ENCODE measurements around the gene ASTN1. TPM values are rescaled to one million over a fixed set of nuclear protein-coding genes. Genes with fewer than 3 reads are reported as not detected.

The ASTN1 gene
- polyA plus RNA-seq, 1 of the 3 experiments (the other 2 are of a cell fraction) = 0.13 TPM

- ChIA-PET POLR2A (no interaction called here), CTCF (no interaction called here)
- H3K9me2 ChIP-seq = no peaks in the 10 kb centered on the region
- TF ChIP-seq USF2 (IDR thresholded peaks at IDR 0.05; ENCODE audit: borderline replicate concordance, low read depth, low read length) (no peak), FOXM1 (IDR thresholded peaks at IDR 0.05; ENCODE audit: low read depth) (no peak), SMC3 (IDR thresholded peaks at IDR 0.05; ENCODE audit: low read depth, low read length) (no peak), FOSL2 (IDR thresholded peaks at IDR 0.05; ENCODE audit: borderline replicate concordance, low read depth) (no peak), MEF2A (IDR thresholded peaks at IDR 0.05; ENCODE audit: borderline replicate concordance, low read depth) (no peak), YY1 (IDR thresholded peaks at IDR 0.05; ENCODE audit: low read depth) (no peak), ELF1 (IDR thresholded peaks at IDR 0.05) (no peak)
- H3K4me1 ChIP-seq (ENCODE audit: control insufficient read depth in 1 of 2, insufficient read depth in 2 of 2, low read depth in 1 of 2, low read length in 1 of 2) = no peaks in the 10 kb centered on the region; a peak in 1 of 4 replicates
- no peaks in the 10 kb centered on the region for H4K20me1 ChIP-seq (ENCODE audit: insufficient read depth)
- H3K27ac ChIP-seq (ENCODE audit: low read depth in 2 of 2, low read length in 1 of 2) = no peak overlapping the region
- no peaks in the 10 kb centered on the region for H3K27me3 ChIP-seq (ENCODE audit: insufficient read depth)
- H3K4me2 ChIP-seq = no peak overlapping the region
- H3K36me3 ChIP-seq (replicated peaks in 1 of 2; ENCODE audit: control insufficient read depth in 1 of 2, insufficient read depth in 2 of 2, low read length in 1 of 2) = no peaks in the 10 kb centered on the region
- no peaks in the 10 kb centered on the region for H3F3A ChIP-seq (replicated peaks; ENCODE audit: insufficient read depth)
- no peak overlapping the region for H3K4me3 ChIP-seq (ENCODE audit: low read depth in 2 of 2, low read length in 1 of 2)
- H3K9ac ChIP-seq = no peak overlapping the region
- H3K9me3 ChIP-seq = no peaks in the 10 kb centered on the region
- H2AFZ ChIP-seq (ENCODE audit: low read depth) = no peak overlapping the region
- WGBS (ENCODE audit: low lambda C conversion rate) = 30% methylated on average over 3 of the region's 3 CpGs
- no peak for DNase-seq
- no peaks in the 10 kb centered on the region for H3K79me2 ChIP-seq (ENCODE audit: insufficient read depth)
Measured at GRCh38 chr1:177045151-177045550, 119.4 kb downstream of the ASTN1 start.

- 54% methylated on average over 8 of the region's 8 CpGs for WGBS (ENCODE audit: low lambda C conversion rate)
- H3K4me3 ChIP-seq (ENCODE audit: low read depth in 2 of 2, low read length in 1 of 2) = no peak overlapping the region
Measured at GRCh38 chr1:177044390-177044789, 120.1 kb downstream of the ASTN1 start.

More at GRCh38 chr1:177044390-177044789, 120.1 kb downstream of the ASTN1 start:
- Histone ChIP-seq H3K27ac (ENCODE audit: low read depth in 2 of 2, low read length in 1 of 2) (no peak overlapping the region), H3K9ac (no peak overlapping the region), H3K4me2 (no peak overlapping the region), H3K36me3 (replicated peaks in 1 of 2; ENCODE audit: control insufficient read depth in 1 of 2, insufficient read depth in 2 of 2, low read length in 1 of 2) (no peaks in the 10 kb centered on the region), H3K9me2 (no peaks in the 10 kb centered on the region), H4K20me1 (ENCODE audit: insufficient read depth) (no peaks in the 10 kb centered on the region), H3F3A (replicated peaks; ENCODE audit: insufficient read depth) (no peaks in the 10 kb centered on the region), H2AFZ (ENCODE audit: low read depth) (no peak overlapping the region), H3K4me1 (ENCODE audit: control insufficient read depth in 1 of 2, insufficient read depth in 2 of 2, low read depth in 1 of 2, low read length in 1 of 2) (no peaks in the 10 kb centered on the region; a peak in 1 of 4 replicates), H3K9me3 (no peaks in the 10 kb centered on the region), H3K79me2 (ENCODE audit: insufficient read depth) (no peaks in the 10 kb centered on the region), H3K27me3 (ENCODE audit: insufficient read depth) (no peaks in the 10 kb centered on the region)
- DNase-seq = no peak
- TF ChIP-seq MAX (IDR thresholded peaks at IDR 0.05; ENCODE audit: low read depth) (no peak), SMC3 (IDR thresholded peaks at IDR 0.05; ENCODE audit: low read depth, low read length) (no peak), CTCF (IDR thresholded peaks at IDR 0.05) (no peak), FOXM1 (IDR thresholded peaks at IDR 0.05; ENCODE audit: low read depth) (no peak), FOSL2 (IDR thresholded peaks at IDR 0.05; ENCODE audit: borderline replicate concordance, low read depth) (no peak), NRF1 (IDR thresholded peaks at IDR 0.05; ENCODE audit: low read depth, low read length) (no peak), SIN3A (IDR thresholded peaks at IDR 0.05; ENCODE audit: borderline replicate concordance, low read depth, low read length) (no peak), FOXJ3 (CRISPR knock-in tag; IDR thresholded peaks at IDR 0.05) (no peak), YY1 (IDR thresholded peaks at IDR 0.05; ENCODE audit: low read depth) (no peak), RFX5 (IDR thresholded peaks at IDR 0.05; ENCODE audit: low read length) (no peak), IRF3 (IDR thresholded peaks at IDR 0.05; ENCODE audit: low read depth, low read length) (no peak), TEAD4 (IDR thresholded peaks at IDR 0.05; ENCODE audit: borderline replicate concordance, insufficient read depth) (no peak)
- POLR2A ChIA-PET = no interaction called here
- CTCF ChIA-PET = interaction anchor here (1.3 kb wide), 1 partner anchor 128 kb away, joined by 3 read pairs; no protein-coding TSS in a partner anchor
